ENCODE data around the gene SASH1.
"Not testable (repeated sequence)": the region's sequence is repeated elsewhere in the genome, so short reads cannot be mapped to it uniquely, and the experiment has no call there.

Gene SASH1

GRCh38 chr6:148374040-148374774 is 31.6 kb downstream of the SASH1 start:
- no peak for DNase-seq

DNA sequence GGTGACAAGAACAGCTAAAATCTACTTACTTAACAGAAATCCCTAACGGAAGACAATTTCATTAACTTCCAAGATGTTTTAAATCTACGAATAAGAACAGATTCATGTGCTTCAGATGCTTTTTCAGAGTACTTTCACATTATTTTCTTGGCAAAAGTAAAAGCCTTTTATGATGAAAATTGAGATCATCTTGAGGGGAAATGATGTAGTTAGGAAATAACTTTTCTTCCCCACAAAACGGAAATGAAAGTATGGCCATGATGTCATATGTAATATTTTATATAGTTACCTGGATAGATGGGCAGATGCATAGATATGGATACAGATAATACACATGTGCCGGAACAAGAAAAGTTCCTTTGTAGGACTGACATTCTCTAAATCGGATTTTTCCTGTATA is 32.8 kb downstream of the SASH1 start:
- DNase-seq, result no peak

DNA sequence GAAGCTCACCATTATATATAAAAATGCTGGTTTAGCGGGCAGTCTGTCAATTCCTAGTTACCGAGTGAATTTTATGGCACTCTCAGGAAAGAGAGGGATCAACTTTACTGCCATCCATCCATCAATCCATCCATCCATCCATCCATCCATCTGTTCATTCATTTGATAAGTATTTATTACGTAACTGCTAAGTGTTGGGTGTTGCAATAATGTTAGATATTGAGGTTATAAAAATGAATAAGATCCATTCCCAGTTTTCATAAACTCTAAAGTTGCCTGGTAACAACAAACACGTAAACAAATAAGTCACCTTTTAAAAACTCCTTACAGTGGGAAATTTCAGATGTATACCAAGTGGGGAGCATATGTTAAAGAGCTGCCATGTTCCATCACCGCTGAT is 36.8 kb downstream of the SASH1 start:
- DNase-seq, result no peak

DNA sequence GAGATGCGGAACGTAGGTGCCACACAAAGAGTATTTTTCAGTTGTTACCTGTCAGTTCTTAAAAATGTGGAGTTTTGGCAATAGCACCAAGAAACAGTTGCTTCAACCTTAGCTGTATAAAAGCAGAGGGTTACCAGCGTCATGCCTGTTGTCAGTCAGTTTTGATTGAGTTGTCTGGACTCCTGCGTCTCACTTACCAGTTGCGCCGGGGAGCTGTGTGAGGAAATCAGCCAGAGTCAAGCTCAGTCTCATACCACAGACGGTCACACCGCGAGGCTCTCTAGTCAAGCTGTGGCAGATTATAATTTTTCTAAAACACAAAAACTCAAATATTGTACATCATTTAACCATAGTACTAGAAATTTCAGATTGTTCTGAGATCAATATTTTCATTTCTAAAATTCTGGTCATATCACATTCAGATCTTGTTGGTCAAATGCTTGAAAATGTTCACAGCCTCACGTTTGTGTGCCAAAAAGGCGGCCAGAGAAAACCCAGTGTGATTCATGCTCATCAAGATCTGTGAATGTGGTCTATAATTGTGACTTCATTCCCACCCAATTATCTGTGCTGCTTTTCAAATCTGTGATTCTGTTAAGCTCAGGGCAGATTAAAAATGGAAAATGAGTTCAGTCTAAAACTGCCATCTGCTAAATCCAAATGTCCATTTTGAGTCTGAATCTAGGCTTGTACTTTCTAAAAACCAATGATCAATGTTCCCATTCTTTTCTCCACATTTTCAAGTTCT is 37.5 kb downstream of the SASH1 start:
- DNase-seq, result no peak

GRCh38 chr6:148382051-148382450 is 39.4 kb downstream of the SASH1 start:
- DNase-seq, result not testable (repeated sequence)

GRCh38 chr6:148382861-148383260 is 40.2 kb downstream of the SASH1 start:
- DNase-seq, result no peak

DNA sequence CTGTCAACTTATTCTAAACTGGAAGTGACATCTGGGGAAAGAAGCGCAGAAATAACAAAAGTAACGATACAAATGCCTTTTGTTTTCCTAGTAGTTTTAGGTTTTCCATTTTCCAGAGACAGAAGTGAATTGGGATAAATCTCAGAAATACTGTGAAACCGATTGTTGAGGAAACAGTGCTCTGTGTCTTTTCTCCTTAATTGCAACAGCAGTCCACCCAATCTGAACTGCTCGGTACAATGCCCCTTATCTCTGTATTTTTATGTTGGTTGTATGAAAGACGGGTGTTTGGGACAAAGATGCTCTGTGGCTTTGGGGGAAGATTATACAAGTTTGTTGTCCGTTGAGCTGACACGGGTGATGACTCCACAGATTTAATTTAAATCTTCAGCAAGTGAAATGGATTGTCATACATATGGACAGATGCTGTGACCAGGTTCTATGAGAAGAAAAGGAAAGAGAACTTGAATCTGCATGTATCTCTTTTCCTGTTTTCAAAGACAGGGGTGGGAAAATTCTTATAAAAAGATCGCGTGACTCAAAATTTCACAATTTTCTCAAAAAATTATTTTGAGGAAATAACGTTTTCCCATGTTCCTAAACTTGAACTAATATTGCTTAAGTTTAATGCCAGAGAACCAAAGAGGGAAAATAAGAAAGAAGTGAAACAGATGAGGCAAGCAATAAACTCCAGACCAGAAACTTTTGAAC is 41.2 kb downstream of the SASH1 start:
- DNase-seq, result no peak

DNA sequence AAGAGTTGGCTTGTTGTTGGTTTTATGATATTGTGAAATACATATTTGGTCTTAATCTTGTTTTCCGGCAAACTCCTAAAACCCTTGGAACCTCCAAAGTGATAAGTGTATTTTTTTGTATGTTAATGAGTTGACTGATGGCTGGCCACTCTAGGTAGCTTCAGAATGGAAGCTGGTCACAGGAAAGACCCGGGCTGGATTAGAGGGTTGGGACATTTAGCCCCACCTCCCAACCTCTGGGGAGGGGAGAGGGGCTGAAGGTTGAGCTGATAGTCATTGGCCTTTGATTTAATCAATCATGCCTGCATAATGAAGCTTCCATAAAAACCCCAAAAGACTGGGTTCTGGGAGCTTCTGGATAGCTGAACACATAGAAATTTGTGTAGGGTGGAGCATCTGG is 42.7 kb downstream of the SASH1 start:
- no peak for DNase-seq

DNA sequence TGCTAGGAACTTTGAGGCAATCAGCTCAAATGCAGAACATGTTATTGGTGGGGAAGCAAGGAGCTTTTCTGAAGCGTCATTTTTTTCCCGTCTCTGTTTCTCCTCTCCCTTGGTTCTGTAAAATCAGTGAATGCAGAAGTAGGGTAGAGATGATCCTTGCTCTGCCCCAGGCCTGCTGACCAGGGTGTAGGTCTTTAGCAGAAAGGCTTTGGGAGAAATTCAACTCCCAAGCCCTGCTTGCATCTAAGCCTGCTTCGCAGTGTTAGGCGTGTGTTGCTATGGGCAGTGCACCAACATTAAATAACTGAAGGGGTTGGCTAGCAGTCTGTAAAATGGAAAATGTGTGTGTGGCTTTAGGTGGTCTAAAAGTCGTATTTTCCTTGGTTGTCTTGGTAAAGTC is 45.9 kb downstream of the SASH1 start:
- no peak for DNase-seq

- DNase-seq, result no peak
Measured at GRCh38 chr6:148389086-148389485, 46.4 kb downstream of the SASH1 start.

- no peak for DNase-seq
Measured at GRCh38 chr6:148389917-148390316, 47.3 kb downstream of the SASH1 start.

DNA sequence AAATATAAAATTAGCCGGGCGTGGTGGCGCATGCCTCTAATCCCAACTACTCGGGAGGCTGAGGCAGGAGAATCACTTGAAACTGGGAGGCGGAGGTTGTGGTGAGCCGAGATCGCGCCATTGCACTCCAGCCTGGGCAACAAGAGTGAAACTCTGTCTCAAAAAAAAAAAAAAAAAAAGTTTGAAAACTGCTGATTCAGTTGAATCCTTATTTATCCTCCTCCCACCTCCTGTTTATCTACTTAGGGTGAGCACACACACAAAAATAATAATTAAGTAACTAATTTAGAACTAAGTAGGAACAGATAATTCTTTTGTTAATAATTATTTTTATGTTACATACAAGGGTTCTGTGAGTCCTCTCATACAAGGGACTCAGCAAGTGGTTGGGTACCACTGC is 49.5 kb downstream of the SASH1 start:
- not testable (repeated sequence) for DNase-seq

DNA sequence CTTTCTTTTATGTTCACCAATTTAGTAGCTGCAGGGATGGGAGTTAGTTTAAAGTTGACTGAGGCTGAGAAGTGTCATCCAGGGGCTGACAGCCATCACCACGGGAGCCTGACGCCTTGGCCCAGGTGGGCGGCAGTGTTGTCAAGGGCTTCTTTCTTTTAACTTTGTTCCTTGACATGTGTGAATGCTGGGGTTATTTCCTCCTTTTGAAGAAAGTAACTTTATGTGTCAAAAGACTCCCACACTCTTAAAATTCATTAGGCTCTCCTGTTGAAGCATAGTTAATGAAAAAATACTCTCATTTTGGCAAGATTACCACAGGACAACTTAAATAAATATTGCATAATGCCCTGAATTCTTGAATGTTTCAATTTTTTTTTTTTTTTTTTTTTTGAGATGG is 50.0 kb downstream of the SASH1 start:
- no peak for DNase-seq

DNA sequence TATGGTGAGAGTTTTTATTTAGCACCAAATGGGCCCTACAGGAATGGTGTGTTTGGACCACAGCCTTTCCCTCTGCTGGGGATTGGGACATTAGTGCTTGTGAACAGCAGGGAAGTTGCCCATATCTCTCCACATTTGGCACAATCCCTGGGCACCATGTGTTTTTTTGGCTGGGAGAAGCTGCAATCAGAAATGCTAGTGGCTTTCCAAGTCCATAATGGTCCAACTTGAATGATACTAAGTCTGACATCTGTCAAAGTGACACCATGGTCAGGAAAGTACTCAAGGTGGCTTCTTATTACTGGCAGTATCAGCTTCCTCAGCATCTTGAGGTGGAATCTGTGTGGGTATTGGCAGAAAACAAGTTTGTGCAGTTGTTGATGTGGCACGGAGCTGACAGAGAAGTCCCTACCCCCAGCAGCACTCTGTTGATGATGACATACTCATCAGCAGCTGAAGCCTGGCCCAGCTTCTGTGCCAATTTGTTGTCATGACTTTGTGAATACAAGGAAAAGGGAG is 53.0 kb downstream of the SASH1 start:
- DNase-seq, result no peak

DNA sequence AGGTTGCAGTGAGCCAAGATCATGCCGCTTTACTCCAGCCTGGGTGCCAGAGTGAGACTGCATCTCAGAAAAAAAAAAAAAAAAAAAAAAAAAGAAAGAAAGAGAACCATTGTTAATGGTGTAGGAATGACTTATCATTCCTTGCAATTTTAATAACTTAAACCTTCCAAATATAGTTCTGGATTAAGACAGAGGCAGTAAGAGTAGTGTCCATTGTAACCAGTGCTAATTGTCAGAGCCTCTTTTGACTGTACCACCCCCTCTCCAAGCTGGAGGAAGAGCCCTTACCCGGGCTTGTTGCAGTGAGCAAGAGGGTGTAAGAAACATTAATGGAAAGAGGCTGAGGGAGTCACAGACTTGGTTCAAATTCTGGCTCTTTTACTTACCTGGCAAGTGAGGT is 53.8 kb downstream of the SASH1 start:
- DNase-seq, result no peak

GRCh38 chr6:148396926-148397325 is 54.3 kb downstream of the SASH1 start:
- DNase-seq, result no peak

GRCh38 chr6:148398244-148398643 is 55.6 kb downstream of the SASH1 start:
- no peak for DNase-seq

DNA sequence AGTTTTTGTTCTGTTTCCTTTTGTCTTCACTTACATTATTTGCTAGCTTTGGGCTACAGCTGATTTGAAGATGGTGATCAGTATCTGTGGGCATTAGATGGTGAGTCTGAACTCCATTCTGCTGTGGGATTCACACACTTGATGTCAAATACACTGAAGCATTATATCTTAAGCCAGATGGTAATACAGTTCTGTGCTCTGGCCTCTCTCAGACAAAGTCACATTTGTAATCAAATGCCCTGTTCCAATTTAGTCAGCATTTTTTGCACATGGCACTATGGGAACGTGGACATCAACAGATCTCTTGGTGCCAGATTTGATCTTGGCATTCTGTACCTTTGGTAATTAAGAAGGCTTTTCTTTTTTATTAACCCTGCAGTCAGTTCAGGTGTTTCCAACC is 56.0 kb downstream of the SASH1 start:
- no peak for DNase-seq

GRCh38 chr6:148401571-148401970 is 58.9 kb downstream of the SASH1 start:
- no peak for DNase-seq

GRCh38 chr6:148404456-148405054 is 61.9 kb downstream of the SASH1 start:
- no peak for DNase-seq

GRCh38 chr6:148405894-148406293 is 63.3 kb downstream of the SASH1 start:
- no peak for DNase-seq

- no peak for DNase-seq
Measured at GRCh38 chr6:148406579-148407371, 64.1 kb downstream of the SASH1 start.

All from stimulated activated CD4-positive, alpha-beta T cell treated with anti-CD3 and anti-CD28 coated beads, Interleukin-1b, Interleukin-23, amount 100 ng/mL, for 48 hours (primary cell).